M059J (cell line): Measurements from ENCODE around the gene NTSR1. TPM values are rescaled to one million over a fixed set of nuclear protein-coding genes. Genes with fewer than 3 reads are reported as not detected.

Experiments used
- DNase-seq: peaks from one replicate; pipeline ENCODE4 v3.0.0-alpha.2; 2012; ENCODE audit warnings: low read depth
- total RNA-seq: library from RNA; depleted of rRNA; stranded (reverse); fragments of >200 nt; shearing (Covaris generic); gene quantifications from 2 replicates; pipeline ENCODE4 v1.2.3, GENCODE V29; 2014

The NTSR1 gene
- total RNA-seq, 1 experiment from 2014 or later = 0.07 TPM

DNA sequence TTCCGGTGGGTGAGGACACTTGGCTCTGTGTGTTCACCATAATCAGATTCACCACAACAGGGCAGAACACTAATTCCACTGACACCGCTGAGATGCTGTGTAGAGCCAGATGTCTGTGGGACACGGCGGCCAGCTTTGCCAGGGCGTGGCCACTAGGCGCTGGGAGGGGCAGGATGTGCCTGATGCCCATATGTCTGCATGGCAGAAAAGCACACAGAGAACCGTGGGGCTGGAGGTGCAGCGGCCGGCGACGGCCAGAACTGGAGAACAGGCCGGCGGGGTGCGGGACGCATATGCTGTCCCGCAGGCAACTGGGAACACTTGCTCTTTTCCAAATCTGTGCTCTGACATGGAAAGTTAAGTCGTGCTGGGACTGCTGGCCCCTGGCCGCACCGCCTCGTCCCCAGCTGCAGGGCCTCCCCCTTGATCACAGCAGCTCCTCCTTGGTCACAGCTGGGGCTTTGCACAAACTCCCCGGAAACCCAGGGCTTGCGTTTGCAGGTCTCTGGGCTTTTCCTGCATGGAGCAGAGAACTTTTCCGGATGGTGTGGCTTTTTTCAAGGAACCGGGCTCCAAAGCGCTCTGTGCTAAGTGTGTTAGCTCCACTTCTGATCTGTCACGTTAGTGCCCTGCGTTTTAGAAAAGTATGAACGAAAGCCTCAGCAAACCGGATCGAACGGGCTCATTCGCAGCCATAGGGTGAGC, 31.1 kb downstream of the NTSR1 start:
- DNase-seq = peak; percentile 34

DNA sequence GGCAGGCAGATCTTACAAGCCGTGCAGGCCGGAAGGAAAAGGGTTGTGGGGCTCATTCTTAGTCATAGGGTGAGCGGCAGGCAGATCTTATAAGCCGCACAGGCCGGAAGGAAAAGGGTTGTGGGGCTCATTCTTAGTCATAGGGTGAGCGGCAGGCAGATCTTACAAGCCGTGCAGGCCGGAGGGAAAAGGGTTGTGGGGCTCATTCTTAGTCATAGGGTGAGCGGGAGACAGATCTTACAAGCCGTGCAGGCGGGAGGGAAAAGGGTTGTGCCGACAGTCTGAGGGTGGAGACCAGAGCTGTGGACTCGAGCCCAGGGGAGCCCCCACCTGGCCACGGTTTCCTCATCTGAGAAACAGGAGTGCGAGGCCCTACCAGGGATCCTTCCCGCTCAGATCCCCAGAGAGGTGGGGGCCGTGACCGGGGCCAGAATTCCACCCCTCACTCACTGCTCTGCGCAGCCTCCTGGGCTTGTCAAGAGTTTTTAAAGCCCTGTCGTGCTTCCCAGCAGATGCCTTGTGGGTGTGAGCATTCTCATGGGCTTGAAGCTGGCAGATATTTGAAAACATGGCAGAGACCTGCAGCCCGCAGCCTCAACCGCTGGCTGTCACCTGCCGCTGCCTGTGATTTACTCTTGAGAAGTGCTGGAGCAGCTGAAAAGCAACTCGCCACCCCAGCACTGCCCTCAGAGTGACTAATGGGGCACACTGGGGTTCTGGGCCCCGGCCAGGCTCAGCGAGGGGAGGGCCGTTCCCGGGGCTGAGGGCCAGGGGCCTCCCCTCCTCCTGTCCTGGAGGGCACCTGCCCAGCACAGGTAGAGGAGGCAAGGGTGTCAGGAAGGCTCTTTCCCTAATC, 31.9 kb downstream of the NTSR1 start:
- peak; percentile 99 for DNase-seq

DNA sequence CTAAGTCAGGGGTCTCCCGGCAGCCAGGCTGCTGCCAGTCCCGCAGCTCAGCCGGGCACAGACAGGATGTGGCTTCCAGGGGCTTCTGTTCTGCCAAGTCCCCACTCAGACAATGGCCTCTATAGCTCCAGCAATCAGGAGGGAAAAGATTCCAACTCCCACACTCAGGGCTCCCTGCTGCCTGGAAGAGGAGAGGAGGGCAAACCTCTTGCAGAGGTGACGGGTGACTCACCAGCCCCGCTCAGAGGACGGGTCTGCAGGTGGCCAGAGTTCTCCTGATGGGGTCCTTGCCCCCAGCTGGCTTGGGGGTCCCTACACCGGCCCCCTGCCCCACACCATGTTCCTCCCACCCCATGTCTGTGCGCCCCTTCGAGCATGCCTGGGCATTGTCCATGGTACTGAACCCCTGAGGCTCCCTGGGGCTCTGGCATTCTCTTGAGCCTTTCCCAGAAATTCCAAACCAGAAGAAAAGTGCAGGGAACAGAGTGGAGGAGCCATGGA, 32.6 kb downstream of the NTSR1 start:
- DNase-seq = peak; percentile 85

DNA sequence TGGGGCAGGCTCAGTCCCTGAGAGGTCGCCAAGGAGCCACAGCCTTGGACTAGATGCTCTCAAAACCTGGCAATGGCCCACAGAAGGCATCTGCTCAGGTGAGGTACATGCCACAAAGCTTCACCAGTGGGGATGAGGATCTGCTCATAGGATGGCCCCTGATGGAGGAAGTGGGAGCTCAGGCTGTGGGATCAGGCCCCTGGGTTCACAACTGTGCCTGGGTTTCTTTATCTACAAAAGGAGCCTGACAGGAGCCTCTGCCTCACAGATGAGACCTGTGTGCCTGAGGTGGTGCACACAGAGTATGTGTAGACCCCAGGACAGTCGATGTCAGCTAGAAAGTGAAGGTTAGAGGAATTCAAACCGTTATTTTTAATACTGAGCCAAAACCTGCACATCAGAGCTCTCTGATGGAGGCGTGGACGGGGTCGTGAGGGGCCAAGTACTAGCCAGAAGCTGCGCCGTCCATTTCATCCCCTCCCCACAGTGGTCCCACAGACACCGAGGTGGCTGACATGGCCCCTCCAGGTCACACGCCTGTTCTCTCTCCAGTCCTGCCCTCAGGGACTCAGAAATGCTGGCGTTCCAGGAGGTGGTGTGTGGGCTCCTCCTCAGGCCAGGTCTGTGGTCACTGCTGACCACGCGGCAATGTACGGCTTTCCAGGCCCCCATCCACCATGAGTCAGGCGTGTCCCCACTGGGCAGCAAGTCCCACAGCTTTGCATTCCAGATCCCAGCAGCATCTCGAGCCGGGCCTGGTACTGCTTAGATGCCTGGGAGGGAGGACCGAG, 33.3 kb downstream of the NTSR1 start:
- peak; percentile 85 for DNase-seq

DNA sequence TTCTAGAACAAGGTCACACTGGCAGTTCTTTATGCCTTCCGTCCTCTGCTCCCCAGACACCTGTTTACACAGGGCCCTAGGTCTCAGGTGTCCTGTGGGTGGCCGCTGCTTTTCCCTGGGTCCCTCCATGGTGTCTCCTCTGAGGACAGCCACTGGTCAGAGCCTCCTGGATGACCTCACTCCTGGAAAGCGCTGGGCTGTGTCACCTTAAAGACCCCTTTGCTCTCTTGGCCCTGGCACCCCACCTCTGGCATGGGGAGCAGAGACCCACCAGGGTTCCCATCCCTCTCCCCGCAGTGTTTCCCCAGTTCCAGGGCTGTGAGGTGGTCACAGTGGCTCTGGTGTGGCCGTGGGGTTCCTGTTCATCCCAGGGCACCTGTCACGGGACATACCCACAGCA, 33.9 kb downstream of the NTSR1 start:
- no peak for DNase-seq

DNA sequence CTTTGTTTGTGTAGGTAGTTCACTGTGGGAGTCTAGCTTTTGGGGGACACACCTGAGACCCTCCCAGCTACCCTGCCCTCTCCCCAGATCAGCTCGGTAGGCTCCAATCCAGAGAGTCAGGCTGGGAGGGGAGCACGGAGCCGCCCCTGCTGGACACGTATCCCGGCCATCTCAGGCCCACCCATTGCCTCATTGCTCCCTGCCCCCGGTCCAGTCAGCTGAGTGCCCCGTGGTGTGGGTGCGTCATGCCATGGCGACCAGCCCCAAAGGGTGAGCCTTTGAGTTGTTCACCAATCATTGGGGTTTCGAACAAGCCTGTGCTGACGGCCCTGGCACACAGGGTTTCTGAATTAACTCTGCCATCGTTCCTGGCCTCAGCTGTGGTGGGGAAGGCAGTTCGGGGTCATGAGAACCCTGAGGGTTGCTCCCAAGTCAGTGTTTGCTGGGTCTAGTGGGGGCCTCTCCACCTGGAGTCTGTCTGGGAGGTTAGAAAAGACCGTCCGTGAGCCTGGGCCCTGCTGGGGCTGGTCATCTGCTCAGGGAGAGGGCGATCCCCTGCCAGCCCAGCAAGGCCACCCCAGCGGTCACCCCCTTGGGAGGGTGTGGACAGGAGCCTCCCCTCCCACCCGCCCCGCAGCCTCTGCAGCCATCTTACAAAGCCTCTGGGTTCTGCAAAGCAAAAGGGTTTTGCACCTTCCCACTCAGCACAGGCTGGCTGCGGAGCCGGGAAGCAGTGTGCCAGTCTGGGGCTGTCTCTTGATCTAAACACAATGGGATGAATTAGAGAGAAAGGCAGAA, 34.5 kb downstream of the NTSR1 start:
- no peak for DNase-seq

DNA sequence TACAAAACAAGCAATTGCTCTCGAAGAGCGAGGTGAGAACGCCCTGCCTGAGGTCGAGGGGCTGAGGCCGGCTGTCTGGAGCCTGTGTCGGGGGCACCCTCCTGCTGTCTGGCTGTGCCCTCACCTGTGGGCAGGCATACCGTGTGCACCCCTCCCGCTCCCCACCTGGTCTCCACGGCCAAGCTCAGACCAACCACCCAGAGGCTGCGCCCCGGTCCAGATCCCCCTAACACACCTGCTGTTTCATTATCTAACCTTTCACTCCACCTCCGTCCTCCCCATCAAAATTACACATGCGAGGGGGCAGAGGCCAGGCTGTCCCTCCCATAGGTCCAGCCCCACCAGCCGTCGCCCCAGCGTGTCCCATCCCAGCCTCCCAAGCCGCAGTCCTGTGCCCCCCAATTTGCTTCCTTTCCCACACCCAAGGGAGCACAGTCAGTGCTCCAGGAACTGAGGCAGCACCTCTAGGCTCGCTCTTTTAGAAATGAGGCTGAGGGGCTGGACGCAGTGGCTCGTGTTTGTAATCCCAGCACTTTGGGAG, 35.2 kb downstream of the NTSR1 start:
- DNase-seq = no peak

DNA sequence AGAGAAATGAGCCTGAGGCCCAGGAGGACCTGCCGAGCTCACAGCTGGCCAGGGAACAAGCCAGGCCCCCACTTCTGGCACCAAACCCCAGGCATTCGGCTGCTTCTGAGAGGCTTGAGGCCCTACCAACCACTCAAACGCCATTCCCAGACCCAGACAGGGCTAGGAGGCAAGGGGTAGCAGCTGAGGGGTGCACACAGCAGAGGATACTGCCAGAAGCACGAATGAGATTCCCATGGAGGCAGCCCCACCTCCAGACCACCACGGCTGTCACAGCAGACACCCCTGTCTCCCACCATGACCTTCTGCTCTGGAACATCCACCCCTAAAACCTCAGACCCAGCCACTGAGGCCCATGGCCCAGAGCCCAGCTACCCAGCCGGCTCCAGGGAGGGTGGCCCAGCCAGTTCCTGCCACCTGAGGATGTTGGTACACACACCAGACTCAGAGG, 36.1 kb downstream of the NTSR1 start:
- DNase-seq = no peak

DNA sequence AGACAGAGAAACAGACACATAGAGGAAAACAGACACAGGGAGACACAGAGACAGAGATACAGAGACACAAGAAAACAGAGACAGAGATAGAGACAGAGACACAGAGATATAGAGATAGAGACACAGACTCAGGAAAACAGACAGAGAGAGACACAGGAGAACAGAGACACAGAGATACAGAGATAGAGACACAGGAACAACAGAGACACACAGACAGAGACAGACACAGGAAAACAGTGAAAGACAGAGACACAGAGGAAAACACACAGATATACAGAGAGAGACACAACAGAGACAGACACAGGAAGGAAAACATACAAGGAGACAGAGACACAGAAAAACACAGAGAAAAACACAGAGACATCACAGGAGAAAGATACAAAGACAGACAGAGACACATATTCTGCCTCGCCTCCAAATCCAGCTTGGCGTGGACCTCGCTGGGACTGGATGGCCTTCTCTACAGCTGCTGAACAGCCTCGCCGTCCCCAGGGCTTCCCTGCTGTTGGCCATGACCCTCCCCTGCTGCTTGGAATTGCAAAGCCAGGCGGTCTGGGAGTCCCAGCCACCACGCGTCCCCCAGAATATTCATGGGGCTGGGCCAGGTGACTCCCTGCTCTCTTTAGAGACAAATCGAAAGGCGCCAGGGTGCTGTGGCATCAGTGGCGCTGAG, 36.8 kb downstream of the NTSR1 start:
- no peak for DNase-seq

DNA sequence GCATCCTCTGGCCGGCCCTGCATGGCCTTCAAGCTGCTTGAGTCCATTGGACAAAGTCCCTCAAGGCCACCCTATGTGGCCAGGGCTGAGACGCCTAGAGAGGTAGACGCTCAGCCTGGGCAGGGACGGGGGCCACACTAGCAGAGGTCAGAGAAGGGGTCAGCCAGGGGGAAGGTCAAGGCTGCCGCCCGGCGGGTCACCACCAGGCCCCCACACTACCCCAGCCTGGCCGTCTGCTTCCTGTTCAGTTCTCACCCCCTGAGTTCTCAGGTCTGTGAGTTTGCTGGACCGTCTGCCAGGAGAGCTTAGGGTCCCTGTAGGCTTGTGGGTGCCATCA, 37.3 kb downstream of the NTSR1 start:
- DNase-seq = no peak

DNA sequence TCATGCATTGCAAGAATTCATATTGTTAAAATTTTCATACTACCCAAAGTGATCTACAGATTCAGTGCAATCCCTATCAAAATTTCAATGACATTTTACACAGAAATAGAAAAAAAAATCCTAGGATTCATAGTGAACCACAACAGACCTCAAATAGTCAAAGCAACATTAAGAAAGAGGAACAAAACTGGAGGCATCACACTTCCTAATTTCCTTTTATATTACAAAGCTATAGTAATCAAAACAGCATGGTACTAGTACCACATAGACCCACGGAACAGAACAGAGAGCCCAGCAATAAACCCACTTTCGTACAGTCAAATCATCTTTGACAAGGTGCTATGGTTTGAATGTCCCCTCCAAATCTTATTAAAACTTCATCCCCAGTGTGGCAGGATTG, 39.7 kb downstream of the NTSR1 start:
- no peak for DNase-seq

DNA sequence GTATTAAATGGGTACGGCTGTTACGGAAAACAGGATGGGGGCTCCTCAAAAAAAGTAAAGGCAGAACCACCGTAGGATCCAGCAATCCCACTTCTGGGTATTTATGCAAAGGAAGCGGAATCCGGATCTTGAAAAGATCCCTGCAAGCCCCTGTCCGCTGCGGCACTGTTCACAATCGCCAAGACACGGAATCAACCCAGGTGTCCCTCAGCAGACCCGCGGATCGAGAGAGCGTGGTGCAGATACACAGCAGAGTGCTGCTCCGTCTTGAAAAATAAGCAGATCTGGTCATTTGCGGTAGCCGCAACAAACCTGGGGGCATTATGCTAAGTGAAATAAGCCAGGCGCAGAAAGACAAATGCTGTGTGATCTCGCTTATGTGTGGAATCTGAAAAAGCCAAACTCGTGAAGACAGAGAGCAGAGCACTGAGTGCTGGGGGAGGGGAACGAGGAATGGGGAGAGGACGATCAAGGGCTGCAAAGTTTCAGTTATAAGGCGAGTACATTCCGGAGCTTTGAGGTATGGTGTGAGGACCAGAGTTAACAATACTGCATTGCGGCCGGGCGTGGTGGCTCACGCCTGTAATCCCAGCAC, 41.3 kb downstream of the NTSR1 start:
- DNase-seq = no peak

DNA sequence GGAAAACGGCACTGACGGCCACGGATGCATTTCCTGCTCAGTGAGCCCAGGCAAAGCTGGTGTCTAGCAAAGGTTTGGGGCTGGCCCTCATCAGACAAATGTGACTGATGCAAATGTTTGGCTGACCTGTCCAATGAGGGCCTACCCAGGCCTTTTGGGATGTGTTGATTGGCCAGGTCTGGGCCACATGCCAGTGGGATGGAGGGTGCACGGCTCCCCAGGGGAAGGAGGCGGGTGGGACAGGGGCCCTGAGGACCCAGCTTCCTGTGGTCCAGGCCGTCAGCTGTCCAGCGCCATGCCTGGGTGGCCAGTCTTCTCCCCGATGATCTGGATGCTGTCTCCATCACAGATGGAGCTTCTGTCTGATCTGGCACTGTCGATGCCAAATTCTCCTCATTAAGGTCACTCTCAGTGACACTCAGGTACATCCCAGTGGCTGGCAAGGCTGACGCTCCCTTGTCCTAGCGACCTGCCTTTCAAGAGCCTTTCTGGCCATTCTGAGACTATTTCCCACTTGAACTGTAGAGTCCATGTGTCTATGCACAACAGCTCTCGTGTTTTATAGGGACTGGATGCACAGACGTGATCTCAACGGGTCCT, 43.0 kb downstream of the NTSR1 start:
- no peak for DNase-seq

DNA sequence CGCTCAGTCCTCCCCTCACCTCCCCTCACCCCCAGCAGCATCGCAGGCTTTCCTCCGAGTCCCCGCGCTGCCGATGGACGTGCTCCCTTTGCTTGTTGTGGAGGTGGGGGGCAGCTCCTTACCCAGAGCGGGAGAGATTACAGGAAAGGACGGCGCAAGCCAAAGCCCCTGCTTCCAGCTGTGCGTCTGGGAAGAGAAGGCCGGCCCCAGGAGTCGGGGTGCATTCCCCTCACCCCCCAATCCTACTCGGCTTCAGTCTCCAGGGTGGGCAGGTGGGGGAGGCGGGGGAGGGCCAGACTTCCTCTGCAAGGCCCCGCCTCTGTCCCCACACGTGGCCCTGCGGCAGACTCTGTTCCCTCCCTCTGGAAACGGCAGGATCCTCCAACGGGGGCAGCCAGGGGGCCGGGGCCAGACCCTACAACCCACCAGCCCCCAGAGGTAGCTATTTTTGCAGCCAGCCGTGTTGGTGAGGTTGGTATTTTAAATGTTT, 43.6 kb downstream of the NTSR1 start:
- no peak for DNase-seq

DNA sequence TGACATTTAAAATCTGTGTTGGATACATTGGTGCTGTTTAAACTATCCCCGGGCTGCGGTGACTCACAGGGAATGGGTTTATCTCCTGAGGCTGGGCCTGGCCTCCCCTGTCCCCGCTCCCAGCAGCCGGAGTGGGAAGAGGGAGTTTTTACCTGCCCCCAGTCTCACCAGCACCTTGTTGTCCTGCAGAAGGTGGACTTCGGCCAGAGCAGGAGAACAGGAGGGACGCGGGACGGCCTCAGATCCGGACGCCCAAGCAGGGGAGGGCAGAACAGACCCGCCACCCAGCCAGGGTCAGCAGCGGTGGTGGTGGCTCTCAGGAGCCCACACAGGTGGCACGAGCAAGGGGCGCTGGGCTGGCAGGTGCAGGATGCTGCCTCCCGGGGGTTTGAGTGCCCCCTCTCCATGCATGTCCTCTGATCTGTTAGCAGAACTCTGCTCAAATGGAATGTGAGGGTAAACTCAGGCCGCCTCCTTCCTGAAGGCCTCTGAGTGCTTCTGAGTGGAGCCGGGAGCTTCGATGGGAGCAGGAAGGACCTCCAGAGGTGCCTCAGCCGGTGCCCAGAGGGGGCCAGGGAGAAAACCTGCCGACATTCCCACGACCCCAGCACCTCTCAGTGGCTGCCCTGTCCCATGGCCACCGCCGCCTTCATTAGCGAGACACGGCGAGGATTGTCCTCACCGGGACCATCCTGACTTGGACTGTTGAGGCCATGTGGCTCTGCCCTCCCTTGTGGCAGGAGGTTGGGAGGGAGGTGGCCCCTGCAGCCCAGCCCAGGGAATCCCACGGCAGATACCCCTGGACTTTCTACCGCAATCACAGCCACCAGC, 44.2 kb downstream of the NTSR1 start:
- peak; percentile 48 for DNase-seq

DNA sequence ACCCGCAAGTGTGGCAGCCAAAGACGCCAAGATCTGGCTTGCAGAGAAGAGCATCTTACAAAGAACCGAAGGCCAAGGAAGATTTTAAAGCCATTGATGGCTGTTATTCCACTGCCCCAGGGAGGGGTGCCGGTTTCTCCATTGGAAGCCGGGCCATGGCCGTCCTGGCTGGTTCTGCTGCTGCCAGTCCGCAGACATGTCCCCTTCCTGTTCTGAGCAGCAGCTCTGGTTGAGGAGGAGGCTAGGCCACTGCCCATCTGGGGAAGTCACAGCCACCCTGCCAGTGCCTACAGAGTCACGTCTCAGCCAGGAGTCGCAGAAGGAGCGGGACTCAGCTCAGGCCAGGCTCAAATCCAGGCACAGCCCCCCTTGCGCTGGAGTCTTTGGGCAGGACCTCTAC, 45.0 kb downstream of the NTSR1 start:
- no peak for DNase-seq

DNA sequence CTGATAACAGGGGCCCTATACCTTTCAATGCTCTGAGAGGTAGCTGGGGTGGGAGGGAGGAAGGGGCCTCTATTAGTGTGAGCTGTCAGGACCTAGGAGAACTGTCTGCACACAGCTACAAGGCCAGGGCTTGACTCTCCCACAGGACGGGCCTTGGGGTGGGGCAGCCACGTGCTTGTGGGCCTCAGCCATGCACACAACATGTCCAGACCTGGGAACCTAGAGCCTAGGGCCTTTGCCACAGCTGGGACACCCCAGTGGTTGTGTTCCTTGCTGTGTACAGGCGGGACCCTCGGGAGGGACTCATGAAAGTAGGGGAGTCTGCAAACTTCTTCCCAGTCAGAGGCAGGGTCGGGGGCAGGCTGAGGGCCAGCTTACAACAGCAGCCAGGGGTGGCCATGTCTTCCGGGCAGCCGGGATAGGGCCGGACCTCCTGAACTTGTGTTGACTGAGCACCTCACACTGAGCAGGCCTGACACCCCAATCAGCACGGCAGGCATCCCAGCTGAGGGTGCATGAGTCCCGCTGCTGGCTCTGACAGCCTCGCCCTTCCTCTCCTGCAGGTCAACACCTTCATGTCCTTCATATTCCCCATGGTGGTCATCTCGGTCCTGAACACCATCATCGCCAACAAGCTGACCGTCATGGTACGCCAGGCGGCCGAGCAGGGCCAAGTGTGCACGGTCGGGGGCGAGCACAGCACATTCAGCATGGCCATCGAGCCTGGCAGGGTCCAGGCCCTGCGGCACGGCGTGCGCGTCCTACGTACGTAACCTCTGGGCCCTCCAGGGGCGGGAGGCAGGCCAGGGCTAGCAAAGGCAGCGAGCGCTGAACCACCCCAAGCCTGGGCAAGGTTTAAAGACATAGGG, 45.7 kb downstream of the NTSR1 start:
- no peak for DNase-seq

DNA sequence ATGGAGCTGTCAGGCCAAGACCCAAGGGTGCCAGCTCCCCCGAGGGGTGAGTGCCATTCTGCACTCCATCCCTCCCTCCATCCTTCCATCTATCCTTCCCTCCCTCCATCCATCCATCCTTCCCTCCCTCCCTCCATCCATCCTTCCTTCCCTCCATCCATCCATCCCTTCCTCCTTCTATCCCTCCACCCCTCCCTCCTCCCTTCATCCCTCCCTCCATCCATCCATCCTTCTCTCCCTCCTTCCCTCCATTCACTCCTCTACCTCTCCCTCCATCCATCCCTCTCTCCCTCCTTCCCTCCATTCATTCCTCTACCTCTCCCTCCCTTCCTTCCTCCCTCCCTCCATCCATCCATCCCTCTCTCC, 46.3 kb downstream of the NTSR1 start:
- DNase-seq = no peak
